ENCODE results near the gene BRD8.

BRD8 gene

DNA sequence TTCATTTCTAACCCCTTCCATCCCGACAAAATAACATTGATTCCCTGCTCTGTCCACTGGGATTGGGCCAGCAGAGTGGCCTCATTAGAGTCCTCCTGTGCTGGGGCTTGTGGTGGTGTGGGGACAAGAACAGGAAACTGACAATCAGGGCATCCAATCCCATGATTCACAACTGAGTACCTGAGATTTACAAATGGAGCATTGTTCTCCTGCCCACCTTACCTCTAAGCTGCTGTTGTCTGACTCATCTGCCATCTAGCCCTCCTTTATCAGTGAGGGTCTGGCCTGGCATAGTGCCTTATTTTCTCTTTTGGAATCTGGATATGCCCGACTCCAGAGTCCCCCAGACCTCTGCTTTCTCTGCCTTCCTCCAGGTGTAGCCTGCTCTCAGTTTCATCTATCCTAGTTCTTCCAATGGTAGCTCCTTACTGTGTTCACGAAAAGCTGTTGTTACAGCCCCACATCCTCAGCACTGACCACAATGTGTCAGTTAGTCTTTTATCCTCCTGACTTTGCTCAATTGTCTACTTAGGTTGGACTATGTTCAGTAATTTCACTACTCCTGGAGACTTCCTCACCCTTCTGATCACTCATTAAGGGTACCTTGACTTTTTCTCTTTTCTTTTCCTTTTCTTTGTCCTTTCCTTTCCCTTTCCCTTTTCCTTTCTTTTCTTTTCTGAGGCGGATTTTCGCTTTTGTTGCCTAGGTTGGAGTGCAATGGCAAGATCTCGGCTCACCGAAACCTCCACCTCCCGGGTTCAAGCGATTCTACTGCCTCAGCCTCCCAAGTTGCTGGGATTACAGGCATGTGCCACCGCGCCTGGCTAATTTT lies 81.2 kb downstream of the BRD8 start:
- DNase-seq (ENCODE audit: low spot score) = no peak

DNA sequence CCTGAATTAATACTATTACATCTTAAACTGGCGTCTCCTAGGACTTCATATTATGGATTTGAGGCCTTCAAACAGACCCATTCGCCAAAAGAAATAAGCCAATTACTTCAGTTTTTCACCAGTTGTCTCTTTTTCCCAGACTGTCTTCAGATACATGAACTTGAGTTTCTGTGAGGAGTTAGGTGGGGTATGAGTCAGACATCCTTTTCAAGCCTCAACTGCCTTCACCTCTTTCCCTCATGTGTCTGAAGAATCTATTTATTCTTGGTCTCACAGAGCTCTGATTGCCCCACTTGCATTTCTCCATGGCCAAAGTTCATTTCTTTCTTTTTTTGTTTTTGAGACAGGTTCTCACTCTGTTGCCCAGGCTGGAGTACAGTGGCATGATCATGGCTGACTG lies 82.1 kb downstream of the BRD8 start:
- no peak for DNase-seq (ENCODE audit: low spot score)

DNA sequence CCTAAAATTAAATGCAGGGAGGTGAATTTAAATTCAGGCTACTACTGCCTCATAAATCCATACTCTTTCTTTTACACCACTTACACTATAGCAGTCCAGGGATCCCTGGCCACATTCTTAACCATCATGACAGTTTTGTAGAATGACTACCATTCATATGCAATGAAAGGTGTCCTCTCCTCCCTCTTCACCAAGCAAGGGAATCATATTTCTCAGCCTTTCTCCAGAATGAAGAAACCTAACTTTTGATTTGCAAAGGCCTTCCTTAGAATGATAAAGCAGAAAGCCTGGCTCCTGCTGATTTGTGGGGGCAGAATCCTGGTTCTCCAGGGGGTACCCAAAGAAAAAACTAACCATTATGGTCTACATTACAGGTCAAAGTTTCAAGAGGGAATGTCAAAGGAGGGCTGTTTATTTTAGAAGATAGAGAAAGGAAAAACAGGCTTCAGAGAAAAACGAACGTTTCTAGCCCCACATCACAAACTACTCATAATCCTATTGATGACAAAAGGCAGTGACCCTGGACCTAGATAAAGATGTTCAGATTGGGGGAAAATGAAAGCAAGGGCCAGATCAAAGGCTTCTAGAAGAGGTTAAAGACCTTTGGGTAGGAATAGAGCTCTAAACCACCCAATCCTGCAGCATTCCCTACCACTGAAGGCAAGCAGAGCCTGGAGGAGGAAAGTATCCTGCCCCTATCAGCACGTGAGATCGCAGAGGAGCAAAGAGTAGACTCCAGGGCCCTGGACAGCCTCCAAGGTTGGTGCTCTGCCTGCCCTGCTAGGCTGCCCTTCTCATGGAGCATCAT lies 83.1 kb downstream of the BRD8 start:
- no peak for DNase-seq (ENCODE audit: low spot score)

DNA sequence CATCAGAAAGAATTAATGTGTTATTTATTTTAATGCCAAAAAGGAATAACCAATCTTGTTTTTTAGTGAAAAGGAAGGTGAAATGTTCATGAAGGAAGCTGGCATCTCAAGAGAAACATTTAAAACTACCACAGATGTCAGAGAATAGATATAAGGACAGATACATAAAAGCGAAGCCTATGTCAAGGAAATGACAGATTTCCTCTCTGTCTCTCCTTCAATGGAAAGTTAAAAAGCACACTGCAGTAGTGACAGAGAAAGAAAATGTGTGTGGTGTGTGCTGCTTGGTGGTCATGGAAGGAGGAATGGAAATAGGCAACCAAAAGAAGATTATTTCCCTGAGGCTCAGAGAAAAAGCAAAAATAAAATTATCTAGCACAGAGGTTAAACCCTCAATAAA lies 85.4 kb downstream of the BRD8 start:
- DNase-seq (ENCODE audit: low spot score) = no peak

DNA sequence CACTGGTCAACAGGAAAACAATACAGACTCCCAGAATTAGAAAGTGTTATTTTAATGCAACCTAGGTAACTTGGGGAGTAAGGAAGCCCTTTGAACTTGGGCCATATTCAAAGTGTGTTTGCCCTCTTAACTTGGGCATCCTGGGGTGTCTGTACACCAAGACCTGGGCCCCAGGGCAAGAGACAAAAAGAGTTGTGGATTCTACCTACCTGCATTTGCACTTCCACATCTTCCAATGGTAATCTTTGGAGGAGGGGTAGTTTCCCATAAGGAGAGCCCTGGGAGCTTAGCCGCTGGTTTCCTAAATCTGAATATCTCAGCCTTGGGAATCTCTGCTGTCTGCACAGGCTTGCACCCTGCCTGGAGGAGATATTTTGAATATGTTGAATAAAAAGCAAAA lies 86.1 kb downstream of the BRD8 start:
- DNase-seq (ENCODE audit: low spot score) = no peak

DNA sequence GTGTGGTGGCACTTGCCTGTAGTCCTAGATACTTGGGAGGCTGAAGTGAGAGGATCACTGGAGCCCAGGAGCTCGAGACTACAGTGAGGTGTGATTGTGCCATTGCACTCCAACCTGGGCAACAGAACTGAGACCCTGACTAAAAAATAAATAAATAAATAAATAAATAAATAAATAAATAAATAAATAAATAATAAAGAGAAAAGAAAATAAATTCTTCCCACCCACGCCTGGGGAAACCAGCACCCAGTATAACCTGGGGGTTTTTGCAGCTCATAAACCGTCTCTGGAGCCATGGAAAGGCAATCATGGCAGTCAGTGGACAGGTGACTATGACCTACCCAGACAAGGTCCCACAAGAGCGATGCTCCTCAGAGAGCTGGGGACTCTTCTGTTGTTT lies 86.7 kb downstream of the BRD8 start:
- no peak for DNase-seq (ENCODE audit: low spot score)

Data from AG08395 (cell line).